ENCODE data around the gene SND1.

GRCh38 chr7:128108641-128109423 is 456.8 kb downstream of the SND1 start:
- TF ChIP-seq POLR2AphosphoS5 (IDR thresholded peaks at IDR 0.05): peak in 2 of 3 donors; percentile 9 to 53
- TF ChIP-seq, protein P1, sequence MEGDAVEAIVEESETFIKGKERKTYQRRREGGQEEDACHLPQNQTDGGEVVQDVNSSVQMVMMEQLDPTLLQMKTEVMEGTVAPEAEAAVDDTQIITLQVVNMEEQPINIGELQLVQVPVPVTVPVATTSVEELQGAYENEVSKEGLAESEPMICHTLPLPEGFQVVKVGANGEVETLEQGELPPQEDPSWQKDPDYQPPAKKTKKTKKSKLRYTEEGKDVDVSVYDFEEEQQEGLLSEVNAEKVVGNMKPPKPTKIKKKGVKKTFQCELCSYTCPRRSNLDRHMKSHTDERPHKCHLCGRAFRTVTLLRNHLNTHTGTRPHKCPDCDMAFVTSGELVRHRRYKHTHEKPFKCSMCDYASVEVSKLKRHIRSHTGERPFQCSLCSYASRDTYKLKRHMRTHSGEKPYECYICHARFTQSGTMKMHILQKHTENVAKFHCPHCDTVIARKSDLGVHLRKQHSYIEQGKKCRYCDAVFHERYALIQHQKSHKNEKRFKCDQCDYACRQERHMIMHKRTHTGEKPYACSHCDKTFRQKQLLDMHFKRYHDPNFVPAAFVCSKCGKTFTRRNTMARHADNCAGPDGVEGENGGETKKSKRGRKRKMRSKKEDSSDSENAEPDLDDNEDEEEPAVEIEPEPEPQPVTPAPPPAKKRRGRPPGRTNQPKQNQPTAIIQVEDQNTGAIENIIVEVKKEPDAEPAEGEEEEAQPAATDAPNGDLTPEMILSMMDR (IDR thresholded peaks at IDR 0.05 in 8 of 11, conservative IDR thresholded peaks at IDR 0.05 in 3 of 11): no peak
- TF ChIP-seq POLR2A (IDR thresholded peaks at IDR 0.05): no peak
